H9 (cell line): ENCODE results near the gene SMTN. TPM values are rescaled to one million over a fixed set of nuclear protein-coding genes. Genes with fewer than 3 reads are reported as not detected.

Experiments
- DNase-seq: peaks from one replicate; pipeline ENCODE4 v3.0.0-alpha.2; 2017
- H2AFZ ChIP-seq: one replicate; pipeline ENCODE4 v1.6.1; 2013; ENCODE audit warnings: mild to moderate bottlenecking, low read length, control low read depth, moderate library complexity
- H2AK5ac ChIP-seq: 2 replicates; pipeline ENCODE4 v1.6.1; 2013; ENCODE audit warnings: low read length, control low read depth, mixed read lengths; ENCODE audit not compliant: insufficient read length
- H2BK120ac ChIP-seq: one replicate; pipeline ENCODE4 v1.6.1; 2013; ENCODE audit warnings: low read depth, mild to moderate bottlenecking, low read length, control low read depth, inconsistent platforms; ENCODE audit not compliant: poor library complexity, severe bottlenecking
- H2BK12ac ChIP-seq: 2 replicates; pipeline ENCODE4 v1.6.1; 2013; ENCODE audit warnings: low read length, control low read depth, mixed read lengths, low read depth; ENCODE audit not compliant: insufficient read length
- H2BK15ac ChIP-seq: 2 replicates; pipeline ENCODE4 v1.6.1; 2013; ENCODE audit warnings: low read depth, low read length, control low read depth
- H2BK20ac ChIP-seq: one replicate; pipeline ENCODE4 v1.6.1; 2013; ENCODE audit warnings: low read depth, mild to moderate bottlenecking, low read length, control low read depth, inconsistent platforms; ENCODE audit not compliant: poor library complexity, severe bottlenecking
- H2BK5ac ChIP-seq: 2 replicates; pipeline ENCODE4 v1.6.1; 2013; ENCODE audit warnings: low read length, control low read depth, mixed read lengths; ENCODE audit not compliant: insufficient read length
- H3K14ac ChIP-seq: 2 replicates; pipeline ENCODE4 v1.6.1; 2013; ENCODE audit warnings: low read length, control low read depth; ENCODE audit not compliant: insufficient read depth
- H3K18ac ChIP-seq: 2 replicates; pipeline ENCODE4 v1.6.1; 2013; ENCODE audit warnings: low read depth, mild to moderate bottlenecking, mixed read lengths, low read length, control low read depth; ENCODE audit not compliant: insufficient read length
- H3K23ac ChIP-seq: 2 replicates; pipeline ENCODE4 v1.6.1; 2013; ENCODE audit warnings: low read length, control low read depth, mixed read lengths, low read depth; ENCODE audit not compliant: insufficient read length
- H3K23me2 ChIP-seq: 2 replicates; pipeline ENCODE4 v1.6.1; 2013; ENCODE audit warnings: low read depth, mild to moderate bottlenecking, mixed read lengths, low read length, control low read depth; ENCODE audit not compliant: insufficient read length, poor library complexity, severe bottlenecking
- H3K27ac ChIP-seq: 2 replicates; pipeline ENCODE4 v1.5.1; 2013; ENCODE audit warnings: low read length, control low read depth, mixed read lengths, low read depth; ENCODE audit not compliant: insufficient read length
- H3K27me3 ChIP-seq: 2 replicates; pipeline ENCODE4 v1.6.1; 2013; ENCODE audit warnings: low read length, control low read depth, inconsistent platforms; ENCODE audit not compliant: insufficient read depth
- H3K4ac ChIP-seq: 2 replicates; pipeline ENCODE4 v1.6.1; 2013; ENCODE audit warnings: low read depth, mild to moderate bottlenecking, control low read depth, inconsistent platforms, low read length, moderate library complexity
- H3K4me1 ChIP-seq: 2 replicates; pipeline ENCODE4 v1.6.1; 2013; ENCODE audit warnings: low read length, control low read depth, inconsistent platforms; ENCODE audit not compliant: insufficient read depth
- H3K4me2 ChIP-seq: 2 replicates; pipeline ENCODE4 v1.6.1; 2013; ENCODE audit warnings: low read length, control low read depth, mixed read lengths; ENCODE audit not compliant: insufficient read length, insufficient read depth
- H3K56ac ChIP-seq: 2 replicates; pipeline ENCODE4 v1.6.1; 2013; ENCODE audit warnings: low read depth, mild to moderate bottlenecking, mixed read lengths, low read length, control low read depth; ENCODE audit not compliant: insufficient read length
- H3K79me1 ChIP-seq: 2 replicates; pipeline ENCODE4 v1.6.1; 2013; ENCODE audit warnings: low read depth, mild to moderate bottlenecking, moderate library complexity, low read length, control low read depth, inconsistent platforms; ENCODE audit not compliant: insufficient read depth, poor library complexity, severe bottlenecking
- H3K79me2 ChIP-seq: 2 replicates; pipeline ENCODE4 v1.6.1; 2013; ENCODE audit warnings: low read length, control low read depth, inconsistent platforms; ENCODE audit not compliant: insufficient read depth
- H3K9ac ChIP-seq: 2 replicates; pipeline ENCODE4 v1.6.1; 2013; ENCODE audit warnings: low read length, control low read depth, mixed read lengths; ENCODE audit not compliant: insufficient read length; ENCODE audit errors: extremely low read depth
- H3K9me3 ChIP-seq: one replicate; pipeline ENCODE4 v1.6.1; 2013; ENCODE audit warnings: low read depth, low read length, inconsistent platforms; ENCODE audit not compliant: control insufficient read depth
- H3T11ph ChIP-seq: one replicate; pipeline ENCODE4 v1.6.1; 2013; ENCODE audit warnings: mild to moderate bottlenecking, low read length, control low read depth, inconsistent platforms
- H4K20me1 ChIP-seq: one replicate; pipeline ENCODE4 v1.6.1; 2013; ENCODE audit not compliant: control insufficient read depth, insufficient read length, insufficient read depth
- H4K5ac ChIP-seq: 2 replicates; pipeline ENCODE4 v1.6.1; 2013; ENCODE audit warnings: low read depth, mild to moderate bottlenecking, mixed read lengths, low read length, control low read depth; ENCODE audit not compliant: insufficient read length
- H4K8ac ChIP-seq: replicated peaks from 2 replicates; pipeline ENCODE4 v1.6.1; 2013; ENCODE audit warnings: low read length, control low read depth, mixed read lengths, low read depth; ENCODE audit not compliant: insufficient read length
- H4K91ac ChIP-seq: 2 replicates; pipeline ENCODE4 v1.6.1; 2013; ENCODE audit warnings: low read depth, mild to moderate bottlenecking, moderate library complexity, mixed read lengths, low read length, control low read depth; ENCODE audit not compliant: insufficient read length
- H3K27ac Mint-ChIP-seq, 3 experiments: 2 replicates in 2 of 3; 3 replicates in 1 of 3; pipeline ENCODE4 v1.8.0; 2020 to 2021; ENCODE audit warnings: mixed read lengths in 3 of 3, mild to moderate bottlenecking in 1 of 3, moderate library complexity in 1 of 3
- H3K27me3 Mint-ChIP-seq: 2 replicates; pipeline ENCODE4 v1.8.0; 2021; ENCODE audit warnings: low read depth, mild to moderate bottlenecking, moderate library complexity, mixed read lengths
- H3K36me3 Mint-ChIP-seq, 3 experiments: 2 replicates in 2 of 3; 3 replicates in 1 of 3; pipeline ENCODE4 v1.8.0; 2020 to 2021; ENCODE audit warnings: low read depth in 3 of 3, mixed read lengths in 3 of 3; ENCODE audit not compliant: insufficient read depth in 1 of 3
- H3K4me1 Mint-ChIP-seq, 2 experiments: 2 replicates each; pipeline ENCODE4 v1.8.0; 2020; ENCODE audit warnings: mixed read lengths in 2 of 2
- H3K4me3 Mint-ChIP-seq, 2 experiments: 2 replicates in 1 of 2; 3 replicates in 1 of 2; pipeline ENCODE4 v1.8.0; 2020 to 2021; ENCODE audit warnings: mild to moderate bottlenecking in 2 of 2, mixed read lengths in 2 of 2, moderate library complexity in 1 of 2
- H3K9me3 Mint-ChIP-seq, 2 experiments: 2 replicates in 1 of 2; 3 replicates in 1 of 2; pipeline ENCODE4 v1.8.0; 2020; ENCODE audit warnings: mild to moderate bottlenecking in 2 of 2, mixed read lengths in 2 of 2, moderate library complexity in 1 of 2
- WGBS: extraction: QIAGEN DNeasy Blood & Tissue Kit; methylation state at CpG from one replicate; pipeline ENCODE4 v1.1.7; 2013; ENCODE audit warnings: missing lambda C conversion rate, low lambda C conversion rate, mixed read lengths; ENCODE audit not compliant: insufficient read length; ENCODE audit errors: extremely low coverage; 5-methylcytosine and 5-hydroxymethylcytosine counted together
- total RNA-seq: library from RNA; stranded (reverse); gene quantifications from 2 replicates; pipeline ENCODE4 v1.2.1, GENCODE V29; 2021
- TF ChIP-seq, protein P1 (sequence below): fragments of 200-600 bp; sonication (generic); conservative IDR thresholded peaks from 3 replicates; pipeline ENCODE4 v1.8.0; 2021; ENCODE audit warnings: antibody characterized with exemption, mild to moderate bottlenecking

Gene SMTN
- total RNA-seq, 1 experiment from 2014 or later: 23.4 TPM

DNA sequence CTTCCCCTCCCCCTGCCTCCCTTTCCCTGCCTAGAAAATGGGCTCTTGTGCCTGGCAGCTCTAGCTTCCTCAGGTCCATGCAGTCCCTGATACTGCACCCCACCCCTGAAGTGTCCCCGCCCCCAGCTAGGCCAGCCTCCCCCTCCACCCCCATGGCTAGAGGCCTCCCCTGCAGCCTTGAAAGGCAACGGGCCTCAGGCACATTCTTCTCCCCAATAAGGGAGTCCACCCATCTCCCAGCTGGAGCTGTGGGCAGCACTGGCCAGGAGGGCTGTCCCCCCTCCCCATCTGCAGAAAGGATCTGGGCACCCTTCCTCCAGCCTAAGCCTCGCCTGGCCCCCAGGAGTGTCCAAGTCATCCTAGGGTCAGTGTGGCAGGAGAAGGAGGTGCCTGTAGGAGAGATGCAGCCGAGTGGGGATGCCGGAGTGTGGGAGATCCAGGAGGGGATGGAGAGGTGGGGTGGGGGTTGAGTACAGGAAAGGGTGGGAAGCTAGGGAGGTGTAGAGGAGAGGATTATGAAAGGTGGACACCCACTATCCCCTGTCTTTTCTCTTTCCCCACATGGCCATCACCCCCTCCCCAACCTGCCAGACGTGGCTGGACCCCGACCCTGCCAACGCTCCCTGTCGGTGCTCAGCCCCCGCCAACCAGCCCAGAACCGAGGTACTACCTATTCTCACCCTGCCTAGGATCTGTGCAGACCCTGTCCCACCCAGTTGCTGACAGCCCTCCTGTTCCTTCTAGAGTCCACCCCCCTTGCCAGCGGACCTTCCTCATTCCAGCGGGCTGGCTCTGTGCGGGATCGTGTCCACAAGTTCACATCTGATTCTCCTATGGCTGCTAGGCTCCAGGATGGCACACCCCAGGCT is 9.3 kb downstream of the SMTN start:
- no peak overlapping the region for H3K9ac ChIP-seq

More for the DNA sequence above, 9.3 kb downstream of the SMTN start:
- no peak overlapping the region for H2BK15ac ChIP-seq
- TF ChIP-seq, protein P1, sequence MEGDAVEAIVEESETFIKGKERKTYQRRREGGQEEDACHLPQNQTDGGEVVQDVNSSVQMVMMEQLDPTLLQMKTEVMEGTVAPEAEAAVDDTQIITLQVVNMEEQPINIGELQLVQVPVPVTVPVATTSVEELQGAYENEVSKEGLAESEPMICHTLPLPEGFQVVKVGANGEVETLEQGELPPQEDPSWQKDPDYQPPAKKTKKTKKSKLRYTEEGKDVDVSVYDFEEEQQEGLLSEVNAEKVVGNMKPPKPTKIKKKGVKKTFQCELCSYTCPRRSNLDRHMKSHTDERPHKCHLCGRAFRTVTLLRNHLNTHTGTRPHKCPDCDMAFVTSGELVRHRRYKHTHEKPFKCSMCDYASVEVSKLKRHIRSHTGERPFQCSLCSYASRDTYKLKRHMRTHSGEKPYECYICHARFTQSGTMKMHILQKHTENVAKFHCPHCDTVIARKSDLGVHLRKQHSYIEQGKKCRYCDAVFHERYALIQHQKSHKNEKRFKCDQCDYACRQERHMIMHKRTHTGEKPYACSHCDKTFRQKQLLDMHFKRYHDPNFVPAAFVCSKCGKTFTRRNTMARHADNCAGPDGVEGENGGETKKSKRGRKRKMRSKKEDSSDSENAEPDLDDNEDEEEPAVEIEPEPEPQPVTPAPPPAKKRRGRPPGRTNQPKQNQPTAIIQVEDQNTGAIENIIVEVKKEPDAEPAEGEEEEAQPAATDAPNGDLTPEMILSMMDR: no peak
- H3K4me1 ChIP-seq: no peaks in the 10 kb centered on the region
- H3K4me3 Mint-ChIP-seq: no peak overlapping the region
- H4K8ac ChIP-seq: no peak overlapping the region
- H3K9me3 ChIP-seq: no peaks in the 10 kb centered on the region
- H3K18ac ChIP-seq: no peak overlapping the region
- no peak overlapping the region for H2BK5ac ChIP-seq
- no peaks in the 10 kb centered on the region for H3K79me1 ChIP-seq
- no peak overlapping the region for H3K14ac ChIP-seq
- no peak for DNase-seq
- no CpG with 5 or more reads among the region's 15 CpGs for WGBS
- H3K27ac Mint-ChIP-seq: no peak overlapping the region
- H3K79me2 ChIP-seq: no peaks in the 10 kb centered on the region
- H4K5ac ChIP-seq: no peak overlapping the region
- H3K27me3 ChIP-seq: no peaks in the 10 kb centered on the region
- no peak overlapping the region for H2AK5ac ChIP-seq
- no peaks in the 10 kb centered on the region for H4K20me1 ChIP-seq
- H3K27me3 Mint-ChIP-seq: no peaks in the 10 kb centered on the region
- no peak overlapping the region for H3K27ac ChIP-seq
- H3K9me3 Mint-ChIP-seq: no peaks in the 10 kb centered on the region
- H4K91ac ChIP-seq: no peak overlapping the region
- H3K4me1 Mint-ChIP-seq: peaks cover 0 to 14% of the 10 kb centered on the region in 2 experiments; a peak in 3 of 4 replicates
- H3K36me3 Mint-ChIP-seq: peaks cover 0 to 4% (median 0%) of the 10 kb centered on the region in 3 experiments; a peak in 2 of 7 replicates
- H2BK120ac ChIP-seq: no peak overlapping the region
- H2BK20ac ChIP-seq: no peak overlapping the region
- no peak overlapping the region for H3K56ac ChIP-seq
- H3T11ph ChIP-seq: no peak overlapping the region
- no peak overlapping the region for H3K4ac ChIP-seq
- no peak overlapping the region for H2BK12ac ChIP-seq
- H3K4me2 ChIP-seq: no peak overlapping the region
- no peaks in the 10 kb centered on the region for H3K23me2 ChIP-seq
- H3K23ac ChIP-seq: no peak overlapping the region
- no peak overlapping the region for H2AFZ ChIP-seq
